ES-I3 (cell line): Measurements from ENCODE around the gene RUNX3.
"Not testable (repeated sequence)": the region's sequence is repeated elsewhere in the genome, so short reads cannot be mapped to it uniquely, and the experiment has no call there.

Experiments
- H3K36me3 ChIP-seq: 2 replicates; pipeline ENCODE4 v1.6.1; 2013; ENCODE audit warnings: mild to moderate bottlenecking, low read length, control low read depth, moderate library complexity; ENCODE audit not compliant: insufficient read depth
- H3K4me1 ChIP-seq: 2 replicates; pipeline ENCODE4 v1.6.1; 2013; ENCODE audit warnings: mild to moderate bottlenecking, control low read depth, low read length; ENCODE audit not compliant: insufficient read depth
- H3K9ac ChIP-seq: 2 replicates; pipeline ENCODE4 v1.6.1; 2013; ENCODE audit warnings: low read depth, mild to moderate bottlenecking, low read length, moderate library complexity
- H3K9me3 ChIP-seq: 2 replicates; pipeline ENCODE4 v1.6.1; 2013; ENCODE audit warnings: mild to moderate bottlenecking, low read length, moderate library complexity; ENCODE audit not compliant: control insufficient read depth, insufficient read depth

RUNX3 gene

GRCh38 chr1:24911651-24912155 is 18.4 kb downstream of the RUNX3 start:
- Histone ChIP-seq H3K4me1 (peaks cover 2% of the 10 kb centered on the region; the same call in 1 of the 2 replicates), H3K9me3 (no peaks in the 10 kb centered on the region), H3K36me3 (no peaks in the 10 kb centered on the region), H3K9ac (no peak overlapping the region)

GRCh38 chr1:24910751-24911650 is 19.1 kb downstream of the RUNX3 start:
- Histone ChIP-seq H3K9me3 (no peaks in the 10 kb centered on the region), H3K4me1 (peaks cover 2% of the 10 kb centered on the region; the same call in 1 of the 2 replicates)

GRCh38 chr1:24910210-24910609 is 19.9 kb downstream of the RUNX3 start:
- peaks cover 2% of the 10 kb centered on the region; the same call in 1 of the 2 replicates for H3K4me1 ChIP-seq

More at GRCh38 chr1:24910751-24911650, 19.1 kb downstream of the RUNX3 start:
- Histone ChIP-seq H3K9ac (no peak overlapping the region), H3K36me3 (no peaks in the 10 kb centered on the region)

GRCh38 chr1:24909388-24909898 is 20.6 kb downstream of the RUNX3 start:
- Histone ChIP-seq H3K4me1 (peaks cover 2% of the 10 kb centered on the region; the same call in 1 of the 2 replicates), H3K36me3 (no peaks in the 10 kb centered on the region), H3K9me3 (no peaks in the 10 kb centered on the region), H3K9ac (no peak overlapping the region)

More at GRCh38 chr1:24910210-24910609, 19.9 kb downstream of the RUNX3 start:
- H3K36me3 ChIP-seq: no peaks in the 10 kb centered on the region
- no peaks in the 10 kb centered on the region for H3K9me3 ChIP-seq
- no peak overlapping the region for H3K9ac ChIP-seq

- H3K9ac ChIP-seq: no peak overlapping the region
- H3K36me3 ChIP-seq: no peaks in the 10 kb centered on the region
- H3K9me3 ChIP-seq: no peaks in the 10 kb centered on the region
- H3K4me1 ChIP-seq: peaks cover 2% of the 10 kb centered on the region; the same call in 1 of the 2 replicates
These were observed 21.4 kb downstream of the RUNX3 start for GRCh38 chr1:24908591-24909259.

GRCh38 chr1:24907587-24908294 is 22.3 kb downstream of the RUNX3 start:
- H3K4me1 ChIP-seq, H3K9ac ChIP-seq, H3K9me3 ChIP-seq, H3K36me3 ChIP-seq: not testable (repeated sequence)

GRCh38 chr1:24906760-24907490 is 23.2 kb downstream of the RUNX3 start:
- H3K36me3 ChIP-seq: no peaks in the 10 kb centered on the region
- peaks cover 2% of the 10 kb centered on the region; the same call in 1 of the 2 replicates for H3K4me1 ChIP-seq
- H3K9me3 ChIP-seq: no peaks in the 10 kb centered on the region

GRCh38 chr1:24905979-24906720 is 23.9 kb downstream of the RUNX3 start:
- Histone ChIP-seq H3K9me3 (no peaks in the 10 kb centered on the region), H3K9ac (no peak overlapping the region), H3K4me1 (no peaks in the 10 kb centered on the region; the same call in 1 of the 2 replicates), H3K36me3 (no peaks in the 10 kb centered on the region)

More at GRCh38 chr1:24906760-24907490, 23.2 kb downstream of the RUNX3 start:
- no peak overlapping the region for H3K9ac ChIP-seq

GRCh38 chr1:24905355-24905978 is 24.6 kb downstream of the RUNX3 start:
- no peaks in the 10 kb centered on the region for H3K36me3 ChIP-seq
- H3K9me3 ChIP-seq: no peaks in the 10 kb centered on the region
- no peak overlapping the region for H3K9ac ChIP-seq
- no peaks in the 10 kb centered on the region; the same call in 1 of the 2 replicates for H3K4me1 ChIP-seq

- Histone ChIP-seq H3K9ac (no peak overlapping the region), H3K9me3 (no peaks in the 10 kb centered on the region), H3K4me1 (no peaks in the 10 kb centered on the region), H3K36me3 (no peaks in the 10 kb centered on the region)
These were observed 25.2 kb downstream of the RUNX3 start for GRCh38 chr1:24904731-24905354.

- Histone ChIP-seq H3K9me3 (no peaks in the 10 kb centered on the region), H3K4me1 (no peaks in the 10 kb centered on the region), H3K9ac (no peak overlapping the region), H3K36me3 (no peaks in the 10 kb centered on the region)
These were observed 25.9 kb downstream of the RUNX3 start for GRCh38 chr1:24903955-24904730.

GRCh38 chr1:24903560-24903954 is 26.5 kb downstream of the RUNX3 start:
- H3K9ac ChIP-seq: no peak overlapping the region
- no peaks in the 10 kb centered on the region for H3K9me3 ChIP-seq
- H3K4me1 ChIP-seq: no peaks in the 10 kb centered on the region
- no peaks in the 10 kb centered on the region for H3K36me3 ChIP-seq
